GM19455 (cell line): ENCODE data around the gene PTGES.
"Not testable (repeated sequence)": the region's sequence is repeated elsewhere in the genome, so short reads cannot be mapped to it uniquely, and the experiment has no call there.

Experiments
- ATAC-seq: cut with Tn5 transposase; IDR thresholded peaks from one replicate; pipeline ENCODE4 v1.9.1; 2021; ENCODE audit not compliant: unreplicated experiment

PTGES gene

GRCh38 chr9:129773262-129774048 lies 20.6 kb upstream of the PTGES start:
- ATAC-seq: no peak

- no peak for ATAC-seq
Measured at GRCh38 chr9:129770741-129771140, 17.9 kb upstream of the PTGES start.

GRCh38 chr9:129769669-129770068 lies 16.8 kb upstream of the PTGES start:
- ATAC-seq: no peak

- no peak for ATAC-seq
Measured at GRCh38 chr9:129768486-129768885, 15.6 kb upstream of the PTGES start.

- ATAC-seq: no peak
Measured at GRCh38 chr9:129765764-129766317, 13.0 kb upstream of the PTGES start.

- no peak for ATAC-seq
Measured at GRCh38 chr9:129762985-129763926, 10.4 kb upstream of the PTGES start.

GRCh38 chr9:129762370-129762984 lies 9.6 kb upstream of the PTGES start:
- ATAC-seq: not testable (repeated sequence)

- ATAC-seq: no peak
Measured at GRCh38 chr9:129761901-129762369, 9.1 kb upstream of the PTGES start.

GRCh38 chr9:129761293-129761900 lies 8.6 kb upstream of the PTGES start:
- ATAC-seq: no peak

GRCh38 chr9:129760784-129761183 lies 7.9 kb upstream of the PTGES start:
- ATAC-seq: not testable (repeated sequence)

- no peak for ATAC-seq
Measured at GRCh38 chr9:129759804-129760502, 7.1 kb upstream of the PTGES start.

- no peak for ATAC-seq
Measured at GRCh38 chr9:129759319-129759718, 6.5 kb upstream of the PTGES start.

- ATAC-seq: no peak
Measured at GRCh38 chr9:129757045-129757444, 4.2 kb upstream of the PTGES start.

GRCh38 chr9:129756191-129756590 lies 3.3 kb upstream of the PTGES start:
- ATAC-seq: no peak

GRCh38 chr9:129755151-129755550 lies 2.3 kb upstream of the PTGES start:
- no peak for ATAC-seq

- no peak for ATAC-seq
Measured at GRCh38 chr9:129751841-129752801, 721 bp downstream of the PTGES start.

- no peak for ATAC-seq
Measured at GRCh38 chr9:129750013-129750638, 2.7 kb downstream of the PTGES start.

GRCh38 chr9:129749575-129749974 lies 3.3 kb downstream of the PTGES start:
- no peak for ATAC-seq
